Liver (tissue), 9 donors: ENCODE results near the gene RSL24D1. TPM values are rescaled to one million over a fixed set of nuclear protein-coding genes. Genes with fewer than 3 reads are reported as not detected.

Experiments
- DNase-seq: peaks from one replicate; pipeline ENCODE4 v3.0.0-alpha.2; 2017; ENCODE audit warnings: low spot score
- H3K27ac ChIP-seq, 2 donors: one replicate each; pipeline ENCODE4 v1.7.0; 2013; ENCODE audit warnings: inconsistent platforms in 2 of 2, low read length in 2 of 2, control low read depth in 1 of 2, low read depth in 1 of 2, mild to moderate bottlenecking in 1 of 2
- H3K27me3 ChIP-seq, 4 donors: one replicate each; pipeline versions ENCODE4 v1.6.1 to v1.7.0; 2013; ENCODE audit warnings: low read length in 3 of 4, inconsistent platforms in 1 of 4, mild to moderate bottlenecking in 1 of 4, moderate library complexity in 1 of 4; ENCODE audit not compliant: control insufficient read depth in 4 of 4, insufficient read depth in 4 of 4
- H3K36me3 ChIP-seq, 4 donors: one replicate each; pipeline versions ENCODE4 v1.6.1 to v1.7.0; 2013; ENCODE audit warnings: low read length in 3 of 4, mild to moderate bottlenecking in 3 of 4, low read depth in 1 of 4, moderate library complexity in 1 of 4; ENCODE audit not compliant: control insufficient read depth in 4 of 4, insufficient read depth in 3 of 4
- H3K4me1 ChIP-seq, 4 donors: one replicate each; pipeline versions ENCODE4 v1.6.1 to v1.7.0; 2013; ENCODE audit warnings: low read length in 3 of 4, mild to moderate bottlenecking in 3 of 4, moderate library complexity in 1 of 4; ENCODE audit not compliant: control insufficient read depth in 4 of 4, insufficient read depth in 4 of 4
- H3K4me3 ChIP-seq, 3 donors: one replicate each; pipeline versions ENCODE4 v1.6.1 to v1.7.0; 2013; ENCODE audit warnings: low read length in 3 of 3, control low read depth in 1 of 3, low read depth in 1 of 3, mild to moderate bottlenecking in 1 of 3
- H3K9ac ChIP-seq, 2 donors: one replicate each; pipeline ENCODE4 v1.7.0; 2013; ENCODE audit warnings: low read length in 2 of 2, mild to moderate bottlenecking in 2 of 2, moderate library complexity in 2 of 2, control low read depth in 1 of 2, low read depth in 1 of 2
- H3K9me3 ChIP-seq, 4 donors: one replicate each; pipeline versions ENCODE4 v1.6.1 to v1.7.0; 2013; ENCODE audit warnings: low read length in 3 of 4; ENCODE audit not compliant: control insufficient read depth in 4 of 4
- CTCF ChIP-seq: fragments of 150-350 bp; IDR thresholded peaks from 2 replicates; pipeline ENCODE4 v1.5.1; 2017; ENCODE audit warnings: improper control_type of control experiment, low read depth, low read length; ENCODE audit not compliant: missing input control
- EGR1 ChIP-seq, 2 donors: IDR thresholded peaks; 2 replicates each; pipeline ENCODE4 v1.6.1; 2016 to 2018; ENCODE audit warnings: antibody characterized with exemption in 2 of 2, low read depth in 2 of 2
- FOXA1 ChIP-seq: IDR thresholded peaks from 2 replicates; pipeline ENCODE4 v1.6.1; 2016; ENCODE audit warnings: antibody characterized with exemption
- FOXA2 ChIP-seq: IDR thresholded peaks from 2 replicates; pipeline ENCODE4 v1.6.1; 2016; ENCODE audit warnings: antibody characterized with exemption
- GABPA ChIP-seq, 2 donors: IDR thresholded peaks in 1 of 2; conservative IDR thresholded peaks in 1 of 2; 2 replicates each; pipeline ENCODE4 v1.6.1; 2016; ENCODE audit warnings: antibody characterized with exemption in 2 of 2, mild to moderate bottlenecking in 1 of 2, moderate library complexity in 1 of 2
- HNF4A ChIP-seq, 2 donors: conservative IDR thresholded peaks; 2 replicates each; pipeline ENCODE4 v1.6.1; 2016; ENCODE audit warnings: antibody characterized with exemption in 2 of 2, mild to moderate bottlenecking in 2 of 2
- HNF4G ChIP-seq: IDR thresholded peaks from 2 replicates; pipeline ENCODE4 v1.6.1; 2016; ENCODE audit warnings: antibody characterized with exemption
- JUND ChIP-seq, 2 donors: IDR thresholded peaks; 2 replicates each; pipeline ENCODE4 v1.6.1; 2016; ENCODE audit warnings: antibody characterized with exemption in 2 of 2
- NR2F2 ChIP-seq: IDR thresholded peaks from 2 replicates; pipeline ENCODE4 v1.6.1; 2016; ENCODE audit warnings: antibody characterized with exemption
- RAD21 ChIP-seq, 2 donors: IDR thresholded peaks; 2 replicates each; pipeline ENCODE4 v1.6.1; 2016; ENCODE audit warnings: antibody characterized with exemption in 2 of 2, mild to moderate bottlenecking in 2 of 2
- REST ChIP-seq: IDR thresholded peaks from 2 replicates; pipeline ENCODE4 v1.6.1; 2016; ENCODE audit warnings: antibody characterized with exemption, mild to moderate bottlenecking
- RXRA ChIP-seq, 2 donors: IDR thresholded peaks; 2 replicates each; pipeline ENCODE4 v1.6.1; 2017 to 2018; ENCODE audit warnings: antibody characterized with exemption in 2 of 2, mild to moderate bottlenecking in 1 of 2
- SP1 ChIP-seq: IDR thresholded peaks from 2 replicates; pipeline ENCODE4 v1.6.1; 2018; ENCODE audit warnings: antibody characterized with exemption, mild to moderate bottlenecking
- TAF1 ChIP-seq: conservative IDR thresholded peaks from 2 replicates; pipeline ENCODE4 v1.6.1; 2016; ENCODE audit warnings: antibody characterized with exemption, mild to moderate bottlenecking
- YY1 ChIP-seq: IDR thresholded peaks from 2 replicates; pipeline ENCODE4 v1.6.1; 2016; ENCODE audit warnings: antibody characterized with exemption, mild to moderate bottlenecking
- WGBS: extraction: QIAGEN DNeasy Blood & Tissue Kit; methylation state at CpG from one replicate; pipeline ENCODE4 v1.1.7; 2013; 5-methylcytosine and 5-hydroxymethylcytosine counted together
- polyA plus RNA-seq, 2 donors: library from polyadenylated mRNA; stranded (reverse) in 1 of 2; unstranded in 1 of 2; fragments of 200-250 nt in 1 of 2; fragments of >200 nt in 1 of 2; fragmentation: Nextera tagmentation in 1 of 2; extraction: Ambion mirVana in 1 of 2; gene quantifications; one replicate each; pipeline versions ENCODE4 v1.2.1 to v1.2.3, GENCODE V29; 2013 to 2015
- total RNA-seq, 2 donors: library from RNA; depleted of rRNA; stranded (reverse); fragments of >200 nt; gene quantifications; one replicate each; pipeline ENCODE4 v1.2.3, GENCODE V29; 2014
- TF ChIP-seq, protein P1 (sequence below): IDR thresholded peaks from 2 replicates; pipeline ENCODE4 v1.6.1; 2016; ENCODE audit warnings: antibody characterized with exemption
- TF ChIP-seq, protein P2 (sequence below): IDR thresholded peaks from 2 replicates; pipeline ENCODE4 v1.6.1; 2016; ENCODE audit warnings: antibody characterized with exemption
- TF ChIP-seq, protein P3 (sequence below): IDR thresholded peaks from 2 replicates; pipeline ENCODE4 v1.6.1; 2016; ENCODE audit warnings: antibody characterized with exemption
- donor health status: healthy.
- donor health status: healthy.
- donor health status: healthy.
- donor health status: healthy.
- donor health status: healthy.

The RSL24D1 gene
- total RNA-seq (10 to 100 TPM; 17.4 to 33.3 TPM), polyA plus RNA-seq (10 to 100 TPM; 13.3 to 28.9 TPM)

DNA sequence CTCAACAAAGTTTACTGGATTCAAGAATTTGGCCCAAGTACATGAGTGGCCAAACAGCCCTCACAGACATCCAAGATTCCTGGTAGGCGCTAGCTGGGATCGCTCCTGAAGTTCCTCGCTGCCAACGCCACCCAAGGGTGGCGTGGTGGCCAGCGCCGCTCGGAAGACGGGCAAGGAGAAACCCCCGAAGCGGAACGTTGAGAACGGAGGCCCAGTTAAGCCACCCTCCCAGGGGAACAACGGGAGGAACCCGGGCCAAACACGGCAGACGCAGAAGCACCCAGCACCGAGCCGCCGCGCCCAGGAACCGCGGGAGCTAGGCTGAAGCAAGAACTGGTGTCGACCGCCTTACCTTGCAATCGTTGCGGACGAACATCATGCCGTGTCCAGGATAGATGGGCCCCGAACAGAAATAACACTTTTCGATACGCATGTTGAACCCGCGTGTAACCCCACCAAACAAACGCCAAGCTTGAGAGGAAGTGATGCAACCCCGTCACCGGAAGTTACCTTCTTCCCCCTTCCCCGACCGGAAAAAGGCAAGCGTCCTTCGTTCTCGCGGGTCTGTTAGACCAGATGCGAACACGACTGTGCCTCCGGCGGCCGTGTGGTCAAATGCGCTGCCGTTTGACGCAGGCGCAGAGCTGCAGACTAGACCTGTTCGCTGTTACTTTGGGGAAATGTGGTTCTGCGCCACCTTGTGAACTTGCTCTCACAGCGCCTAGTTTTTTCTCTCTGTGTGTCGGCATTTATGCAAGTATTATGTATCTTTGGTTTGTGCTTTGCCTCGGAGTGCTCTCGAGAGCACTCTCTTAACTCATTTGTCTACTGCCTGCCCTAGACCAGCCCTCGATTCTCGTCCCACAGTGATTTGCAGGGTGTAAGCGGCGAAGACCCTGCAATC is at the start of gene RSL24D1:
RSL24D1 (minus strand) TSS at position 484 of the 904 bp plus-strand sequence; CDS start at position 433, 51 bp downstream.
- H3K36me3 ChIP-seq = peaks cover 0 to 9% (median 2%) of the 10 kb centered on the region in 4 donors
- peak within 1 kb of the TSS; percentile 88 to 99 for H3K9ac ChIP-seq
- no peaks in the 10 kb centered on the region for H3K27me3 ChIP-seq
- TF ChIP-seq, protein P1, sequence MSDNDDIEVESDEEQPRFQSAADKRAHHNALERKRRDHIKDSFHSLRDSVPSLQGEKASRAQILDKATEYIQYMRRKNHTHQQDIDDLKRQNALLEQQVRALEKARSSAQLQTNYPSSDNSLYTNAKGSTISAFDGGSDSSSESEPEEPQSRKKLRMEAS = peak; percentile 99
- TF ChIP-seq RXRA (IDR thresholded peaks at IDR 0.05) (peak; percentile 81 to 82), RAD21 (IDR thresholded peaks at IDR 0.05) (peak; percentile 59 to 64), HNF4G (no peak), NR2F2 (peak; percentile 89), HNF4A (conservative IDR thresholded peaks at IDR 0.05) (peak; percentile 35 to 47), REST (peak; percentile 86), JUND (IDR thresholded peaks at IDR 0.05) (peak; percentile 54 to 66), EGR1 (IDR thresholded peaks at IDR 0.05; ENCODE audit: low read depth in 2 of 2) (peak; percentile 90 to 91), FOXA2 (peak; percentile 14), YY1 (peak; percentile 84), GABPA (IDR thresholded peaks at IDR 0.05 in 1 of 2, conservative IDR thresholded peaks at IDR 0.05 in 1 of 2) (peak; percentile 99 to 100), FOXA1 (peak; percentile 52), CTCF (peak; percentile 35), SP1 (peak; percentile 83), TAF1 (peak; percentile 91)
- TF ChIP-seq, protein P2, sequence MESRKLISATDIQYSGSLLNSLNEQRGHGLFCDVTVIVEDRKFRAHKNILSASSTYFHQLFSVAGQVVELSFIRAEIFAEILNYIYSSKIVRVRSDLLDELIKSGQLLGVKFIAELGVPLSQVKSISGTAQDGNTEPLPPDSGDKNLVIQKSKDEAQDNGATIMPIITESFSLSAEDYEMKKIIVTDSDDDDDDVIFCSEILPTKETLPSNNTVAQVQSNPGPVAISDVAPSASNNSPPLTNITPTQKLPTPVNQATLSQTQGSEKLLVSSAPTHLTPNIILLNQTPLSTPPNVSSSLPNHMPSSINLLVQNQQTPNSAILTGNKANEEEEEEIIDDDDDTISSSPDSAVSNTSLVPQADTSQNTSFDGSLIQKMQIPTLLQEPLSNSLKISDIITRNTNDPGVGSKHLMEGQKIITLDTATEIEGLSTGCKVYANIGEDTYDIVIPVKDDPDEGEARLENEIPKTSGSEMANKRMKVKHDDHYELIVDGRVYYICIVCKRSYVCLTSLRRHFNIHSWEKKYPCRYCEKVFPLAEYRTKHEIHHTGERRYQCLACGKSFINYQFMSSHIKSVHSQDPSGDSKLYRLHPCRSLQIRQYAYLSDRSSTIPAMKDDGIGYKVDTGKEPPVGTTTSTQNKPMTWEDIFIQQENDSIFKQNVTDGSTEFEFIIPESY = peak; percentile 99
- TF ChIP-seq, protein P3, sequence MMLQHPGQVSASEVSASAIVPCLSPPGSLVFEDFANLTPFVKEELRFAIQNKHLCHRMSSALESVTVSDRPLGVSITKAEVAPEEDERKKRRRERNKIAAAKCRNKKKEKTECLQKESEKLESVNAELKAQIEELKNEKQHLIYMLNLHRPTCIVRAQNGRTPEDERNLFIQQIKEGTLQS = peak; percentile 94
- H3K4me3 ChIP-seq = peak within 1 kb of the TSS; percentile 81 to 99 (median 91)
- H3K9me3 ChIP-seq = no peaks in the 10 kb centered on the region
- DNase-seq = peak; percentile 90
- peaks cover 5 to 30% (median 20%) of the 10 kb centered on the region in 4 donors for H3K4me1 ChIP-seq
- peak within 1 kb of the TSS; percentile 93 to 96 for H3K27ac ChIP-seq
- WGBS = under 1% methylated on average over 62 of the region's 62 CpGs
